Hepatocyte (in vitro differentiated cells): ENCODE results near the gene ATP2B1.

Source experiments
- EZH2 ChIP-seq: fragments of 200-600 bp; sonication (generic); IDR thresholded peaks from 2 replicates; pipeline ENCODE4 v1.6.1; 2016; ENCODE audit warnings: antibody characterized with exemption, mild to moderate bottlenecking, borderline replicate concordance
- EZH2phosphoT487 ChIP-seq: fragments of 200-600 bp; sonication (generic); IDR thresholded peaks from one replicate; pipeline ENCODE4 v1.6.1; 2018; ENCODE audit warnings: antibody characterized with exemption, mild to moderate bottlenecking, low read depth, moderate library complexity; ENCODE audit not compliant: unreplicated experiment, severe bottlenecking
- TF ChIP-seq, protein P1 (sequence below): fragments of 200-600 bp; sonication (generic); IDR thresholded peaks from 2 replicates; pipeline ENCODE4 v1.5.1; 2016; ENCODE audit warnings: antibody characterized with exemption, mild to moderate bottlenecking; ENCODE audit not compliant: poor library complexity

DNA sequence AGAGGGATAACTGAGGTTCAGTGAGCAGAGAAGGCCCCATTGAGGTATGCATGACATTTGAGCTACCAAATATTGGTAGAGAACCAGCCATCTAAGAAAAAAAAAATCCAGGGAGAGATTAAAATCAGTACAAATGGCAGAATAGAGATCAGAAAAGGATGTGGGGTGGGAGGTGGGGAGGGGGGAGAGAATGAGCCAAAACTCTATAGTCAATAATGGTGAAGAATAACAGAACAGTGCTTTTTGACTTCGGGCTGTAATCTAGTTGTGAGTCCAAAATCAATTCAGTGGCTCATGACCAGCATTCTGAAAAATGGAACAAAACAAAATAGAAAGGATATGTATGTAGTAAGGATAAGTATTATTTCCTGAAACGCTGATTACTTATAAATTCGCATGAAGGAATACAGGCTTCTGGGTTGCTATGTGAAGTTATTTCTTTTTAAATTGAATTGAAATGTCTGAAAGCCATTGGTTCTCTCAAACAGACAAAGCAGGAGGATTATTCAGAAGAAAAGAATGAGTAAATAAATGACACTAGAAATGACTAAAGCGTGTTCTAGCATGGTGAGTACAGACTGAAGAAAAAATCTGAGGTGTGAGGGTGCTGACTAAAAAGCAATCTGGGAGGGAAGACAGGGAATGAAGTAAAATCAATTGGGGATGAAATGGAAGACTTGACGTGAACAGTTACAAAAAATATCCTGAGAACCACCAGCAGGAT, 72.4 kb downstream of the ATP2B1 start:
- no peak for TF ChIP-seq EZH2
- TF ChIP-seq, protein P1, sequence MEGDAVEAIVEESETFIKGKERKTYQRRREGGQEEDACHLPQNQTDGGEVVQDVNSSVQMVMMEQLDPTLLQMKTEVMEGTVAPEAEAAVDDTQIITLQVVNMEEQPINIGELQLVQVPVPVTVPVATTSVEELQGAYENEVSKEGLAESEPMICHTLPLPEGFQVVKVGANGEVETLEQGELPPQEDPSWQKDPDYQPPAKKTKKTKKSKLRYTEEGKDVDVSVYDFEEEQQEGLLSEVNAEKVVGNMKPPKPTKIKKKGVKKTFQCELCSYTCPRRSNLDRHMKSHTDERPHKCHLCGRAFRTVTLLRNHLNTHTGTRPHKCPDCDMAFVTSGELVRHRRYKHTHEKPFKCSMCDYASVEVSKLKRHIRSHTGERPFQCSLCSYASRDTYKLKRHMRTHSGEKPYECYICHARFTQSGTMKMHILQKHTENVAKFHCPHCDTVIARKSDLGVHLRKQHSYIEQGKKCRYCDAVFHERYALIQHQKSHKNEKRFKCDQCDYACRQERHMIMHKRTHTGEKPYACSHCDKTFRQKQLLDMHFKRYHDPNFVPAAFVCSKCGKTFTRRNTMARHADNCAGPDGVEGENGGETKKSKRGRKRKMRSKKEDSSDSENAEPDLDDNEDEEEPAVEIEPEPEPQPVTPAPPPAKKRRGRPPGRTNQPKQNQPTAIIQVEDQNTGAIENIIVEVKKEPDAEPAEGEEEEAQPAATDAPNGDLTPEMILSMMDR = no peak
- TF ChIP-seq EZH2phosphoT487 = no peak
